ENCODE measurements around the gene ATF7.
A peak's percentile ranks its signal among the peaks of the same experiment; 100 is the strongest.

Gene ATF7

GRCh38 chr12:53502983-53503728, 123.0 kb downstream of the ATF7 start:
- no peak for DNase-seq

GRCh38 chr12:53502331-53502730, 123.9 kb downstream of the ATF7 start:
- peak in 5 of 58 donors; percentile 27 to 37 (median 32) for DNase-seq

- DNase-seq = peak in 2 of 58 donors; percentile 51 to 57
These were observed 124.5 kb downstream of the ATF7 start for GRCh38 chr12:53501615-53502181.

- DNase-seq = peak; percentile 95 to 100 (median 99)
These were observed 125.2 kb downstream of the ATF7 start, which contains the start of gene TARBP2 for GRCh38 chr12:53500776-53501614. TARBP2 (plus strand) TSS chr12:53501283; CDS start chr12:53501409, 126 bp downstream.

GRCh38 chr12:53500142-53500775, 125.9 kb downstream of the ATF7 start:
- DNase-seq = peak in 4 of 58 donors; percentile 33 to 71 (median 67)

GRCh38 chr12:53499266-53500141, 126.7 kb downstream of the ATF7 start, which contains the start of gene MAP3K12:
MAP3K12 (minus strand) TSS chr12:53499458; CDS start chr12:53487391, 12,067 bp downstream.
- DNase-seq = peak in 55 of 58 donors; percentile 39 to 94 (median 74)

- no peak for DNase-seq
These were observed 127.9 kb downstream of the ATF7 start for GRCh38 chr12:53498235-53498630.

GRCh38 chr12:53497461-53497860, 128.7 kb downstream of the ATF7 start:
- DNase-seq = no peak

GRCh38 chr12:53496752-53497032, 129.5 kb downstream of the ATF7 start:
- no peak for DNase-seq

- peak in 12 of 58 donors; percentile 9 to 39 (median 22) for DNase-seq
These were observed 130.1 kb downstream of the ATF7 start for GRCh38 chr12:53495903-53496751.

- peak in 2 of 58 donors; percentile 36 to 42 for DNase-seq
These were observed 132.4 kb downstream of the ATF7 start for GRCh38 chr12:53493610-53494391.

GRCh38 chr12:53492830-53493609, 133.2 kb downstream of the ATF7 start:
- DNase-seq = peak; percentile 54 to 97 (median 93)

GRCh38 chr12:53492188-53492587, 134.0 kb downstream of the ATF7 start:
- peak in 1 of 58 donors; percentile 15 for DNase-seq

GRCh38 chr12:53489242-53489864, 136.8 kb downstream of the ATF7 start:
- no peak for DNase-seq

GRCh38 chr12:53486736-53487487, 139.3 kb downstream of the ATF7 start:
- DNase-seq = no peak

- no peak for DNase-seq
These were observed 140.0 kb downstream of the ATF7 start for GRCh38 chr12:53485955-53486735.

All from anterior cingulate cortex (tissue), 58 donors.